NT2/D1 (cell line): ENCODE data around the gene MNAT1.

Experiments
- YY1 ChIP-seq: IDR thresholded peaks from 2 replicates; pipeline ENCODE4 v1.6.1; 2011; ENCODE audit not compliant: insufficient read length, insufficient read depth
- ZNF274 ChIP-seq: IDR thresholded peaks from 2 replicates; pipeline ENCODE4 v1.6.1; 2011; ENCODE audit warnings: mild to moderate bottlenecking, low read depth, low read length

DNA sequence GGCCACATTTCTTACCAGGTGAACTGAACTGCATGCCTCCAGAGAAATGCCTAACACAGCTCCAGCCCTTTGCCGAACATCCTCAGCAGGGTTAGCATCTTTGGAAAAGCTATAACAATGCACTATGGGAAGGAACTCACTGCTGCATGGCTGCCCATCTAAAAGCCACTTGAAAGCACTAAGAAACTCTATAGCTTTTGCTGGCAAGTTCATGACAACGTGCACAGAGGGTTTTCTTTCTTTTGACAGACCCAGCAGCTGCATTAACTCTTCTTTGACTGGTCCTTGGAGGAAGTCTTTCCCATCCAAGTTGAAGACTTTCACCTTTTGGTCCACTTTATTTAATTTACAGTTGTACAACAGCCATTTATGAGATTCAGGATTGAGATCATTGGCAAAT, 241.0 kb downstream of the MNAT1 start:
- TF ChIP-seq ZNF274 (no peak), YY1 (no peak)
